H9 (cell line): Measurements from ENCODE around the gene KIAA1328. TPM values are rescaled to one million over a fixed set of nuclear protein-coding genes. Genes with fewer than 3 reads are reported as not detected.

Source experiments
- DNase-seq: peaks from one replicate; pipeline ENCODE4 v3.0.0-alpha.2; 2017
- H2AFZ ChIP-seq: one replicate; pipeline ENCODE4 v1.6.1; 2013; ENCODE audit warnings: mild to moderate bottlenecking, low read length, control low read depth, moderate library complexity
- H2AK5ac ChIP-seq: 2 replicates; pipeline ENCODE4 v1.6.1; 2013; ENCODE audit warnings: low read length, control low read depth, mixed read lengths; ENCODE audit not compliant: insufficient read length
- H2BK120ac ChIP-seq: one replicate; pipeline ENCODE4 v1.6.1; 2013; ENCODE audit warnings: low read depth, mild to moderate bottlenecking, low read length, control low read depth, inconsistent platforms; ENCODE audit not compliant: poor library complexity, severe bottlenecking
- H2BK12ac ChIP-seq: 2 replicates; pipeline ENCODE4 v1.6.1; 2013; ENCODE audit warnings: low read length, control low read depth, mixed read lengths, low read depth; ENCODE audit not compliant: insufficient read length
- H2BK15ac ChIP-seq: 2 replicates; pipeline ENCODE4 v1.6.1; 2013; ENCODE audit warnings: low read depth, low read length, control low read depth
- H2BK20ac ChIP-seq: one replicate; pipeline ENCODE4 v1.6.1; 2013; ENCODE audit warnings: low read depth, mild to moderate bottlenecking, low read length, control low read depth, inconsistent platforms; ENCODE audit not compliant: poor library complexity, severe bottlenecking
- H2BK5ac ChIP-seq: 2 replicates; pipeline ENCODE4 v1.6.1; 2013; ENCODE audit warnings: low read length, control low read depth, mixed read lengths; ENCODE audit not compliant: insufficient read length
- H3K14ac ChIP-seq: 2 replicates; pipeline ENCODE4 v1.6.1; 2013; ENCODE audit warnings: low read length, control low read depth; ENCODE audit not compliant: insufficient read depth
- H3K18ac ChIP-seq: 2 replicates; pipeline ENCODE4 v1.6.1; 2013; ENCODE audit warnings: low read depth, mild to moderate bottlenecking, mixed read lengths, low read length, control low read depth; ENCODE audit not compliant: insufficient read length
- H3K23ac ChIP-seq: 2 replicates; pipeline ENCODE4 v1.6.1; 2013; ENCODE audit warnings: low read length, control low read depth, mixed read lengths, low read depth; ENCODE audit not compliant: insufficient read length
- H3K23me2 ChIP-seq: 2 replicates; pipeline ENCODE4 v1.6.1; 2013; ENCODE audit warnings: low read depth, mild to moderate bottlenecking, mixed read lengths, low read length, control low read depth; ENCODE audit not compliant: insufficient read length, poor library complexity, severe bottlenecking
- H3K27ac ChIP-seq: 2 replicates; pipeline ENCODE4 v1.5.1; 2013; ENCODE audit warnings: low read length, control low read depth, mixed read lengths, low read depth; ENCODE audit not compliant: insufficient read length
- H3K27me3 ChIP-seq: 2 replicates; pipeline ENCODE4 v1.6.1; 2013; ENCODE audit warnings: low read length, control low read depth, inconsistent platforms; ENCODE audit not compliant: insufficient read depth
- H3K4ac ChIP-seq: 2 replicates; pipeline ENCODE4 v1.6.1; 2013; ENCODE audit warnings: low read depth, mild to moderate bottlenecking, control low read depth, inconsistent platforms, low read length, moderate library complexity
- H3K4me1 ChIP-seq: 2 replicates; pipeline ENCODE4 v1.6.1; 2013; ENCODE audit warnings: low read length, control low read depth, inconsistent platforms; ENCODE audit not compliant: insufficient read depth
- H3K4me2 ChIP-seq: 2 replicates; pipeline ENCODE4 v1.6.1; 2013; ENCODE audit warnings: low read length, control low read depth, mixed read lengths; ENCODE audit not compliant: insufficient read length, insufficient read depth
- H3K56ac ChIP-seq: 2 replicates; pipeline ENCODE4 v1.6.1; 2013; ENCODE audit warnings: low read depth, mild to moderate bottlenecking, mixed read lengths, low read length, control low read depth; ENCODE audit not compliant: insufficient read length
- H3K79me1 ChIP-seq: 2 replicates; pipeline ENCODE4 v1.6.1; 2013; ENCODE audit warnings: low read depth, mild to moderate bottlenecking, moderate library complexity, low read length, control low read depth, inconsistent platforms; ENCODE audit not compliant: insufficient read depth, poor library complexity, severe bottlenecking
- H3K79me2 ChIP-seq: 2 replicates; pipeline ENCODE4 v1.6.1; 2013; ENCODE audit warnings: low read length, control low read depth, inconsistent platforms; ENCODE audit not compliant: insufficient read depth
- H3K9ac ChIP-seq: 2 replicates; pipeline ENCODE4 v1.6.1; 2013; ENCODE audit warnings: low read length, control low read depth, mixed read lengths; ENCODE audit not compliant: insufficient read length; ENCODE audit errors: extremely low read depth
- H3K9me3 ChIP-seq: one replicate; pipeline ENCODE4 v1.6.1; 2013; ENCODE audit warnings: low read depth, low read length, inconsistent platforms; ENCODE audit not compliant: control insufficient read depth
- H3T11ph ChIP-seq: one replicate; pipeline ENCODE4 v1.6.1; 2013; ENCODE audit warnings: mild to moderate bottlenecking, low read length, control low read depth, inconsistent platforms
- H4K20me1 ChIP-seq: one replicate; pipeline ENCODE4 v1.6.1; 2013; ENCODE audit not compliant: control insufficient read depth, insufficient read length, insufficient read depth
- H4K5ac ChIP-seq: 2 replicates; pipeline ENCODE4 v1.6.1; 2013; ENCODE audit warnings: low read depth, mild to moderate bottlenecking, mixed read lengths, low read length, control low read depth; ENCODE audit not compliant: insufficient read length
- H4K8ac ChIP-seq: replicated peaks from 2 replicates; pipeline ENCODE4 v1.6.1; 2013; ENCODE audit warnings: low read length, control low read depth, mixed read lengths, low read depth; ENCODE audit not compliant: insufficient read length
- H4K91ac ChIP-seq: 2 replicates; pipeline ENCODE4 v1.6.1; 2013; ENCODE audit warnings: low read depth, mild to moderate bottlenecking, moderate library complexity, mixed read lengths, low read length, control low read depth; ENCODE audit not compliant: insufficient read length
- H3K27ac Mint-ChIP-seq, 3 experiments: 2 replicates in 2 of 3; 3 replicates in 1 of 3; pipeline ENCODE4 v1.8.0; 2020 to 2021; ENCODE audit warnings: mixed read lengths in 3 of 3, mild to moderate bottlenecking in 1 of 3, moderate library complexity in 1 of 3
- H3K27me3 Mint-ChIP-seq: 2 replicates; pipeline ENCODE4 v1.8.0; 2021; ENCODE audit warnings: low read depth, mild to moderate bottlenecking, moderate library complexity, mixed read lengths
- H3K36me3 Mint-ChIP-seq, 3 experiments: 2 replicates in 2 of 3; 3 replicates in 1 of 3; pipeline ENCODE4 v1.8.0; 2020 to 2021; ENCODE audit warnings: low read depth in 3 of 3, mixed read lengths in 3 of 3; ENCODE audit not compliant: insufficient read depth in 1 of 3
- H3K4me1 Mint-ChIP-seq, 2 experiments: 2 replicates each; pipeline ENCODE4 v1.8.0; 2020; ENCODE audit warnings: mixed read lengths in 2 of 2
- H3K4me3 Mint-ChIP-seq, 2 experiments: 2 replicates in 1 of 2; 3 replicates in 1 of 2; pipeline ENCODE4 v1.8.0; 2020 to 2021; ENCODE audit warnings: mild to moderate bottlenecking in 2 of 2, mixed read lengths in 2 of 2, moderate library complexity in 1 of 2
- H3K9me3 Mint-ChIP-seq, 2 experiments: 2 replicates in 1 of 2; 3 replicates in 1 of 2; pipeline ENCODE4 v1.8.0; 2020; ENCODE audit warnings: mild to moderate bottlenecking in 2 of 2, mixed read lengths in 2 of 2, moderate library complexity in 1 of 2
- CTCF ChIP-seq: fragments of 200-600 bp; sonication (generic); conservative IDR thresholded peaks from 3 replicates; pipeline ENCODE4 v1.8.0; 2021; ENCODE audit warnings: antibody characterized with exemption, mild to moderate bottlenecking
- WGBS: extraction: QIAGEN DNeasy Blood & Tissue Kit; methylation state at CpG from one replicate; pipeline ENCODE4 v1.1.7; 2013; ENCODE audit warnings: missing lambda C conversion rate, low lambda C conversion rate, mixed read lengths; ENCODE audit not compliant: insufficient read length; ENCODE audit errors: extremely low coverage; 5-methylcytosine and 5-hydroxymethylcytosine counted together
- total RNA-seq: library from RNA; stranded (reverse); gene quantifications from 2 replicates; pipeline ENCODE4 v1.2.1, GENCODE V29; 2021

The KIAA1328 gene
- total RNA-seq, 1 experiment from 2014 or later = 4.9 TPM

DNA sequence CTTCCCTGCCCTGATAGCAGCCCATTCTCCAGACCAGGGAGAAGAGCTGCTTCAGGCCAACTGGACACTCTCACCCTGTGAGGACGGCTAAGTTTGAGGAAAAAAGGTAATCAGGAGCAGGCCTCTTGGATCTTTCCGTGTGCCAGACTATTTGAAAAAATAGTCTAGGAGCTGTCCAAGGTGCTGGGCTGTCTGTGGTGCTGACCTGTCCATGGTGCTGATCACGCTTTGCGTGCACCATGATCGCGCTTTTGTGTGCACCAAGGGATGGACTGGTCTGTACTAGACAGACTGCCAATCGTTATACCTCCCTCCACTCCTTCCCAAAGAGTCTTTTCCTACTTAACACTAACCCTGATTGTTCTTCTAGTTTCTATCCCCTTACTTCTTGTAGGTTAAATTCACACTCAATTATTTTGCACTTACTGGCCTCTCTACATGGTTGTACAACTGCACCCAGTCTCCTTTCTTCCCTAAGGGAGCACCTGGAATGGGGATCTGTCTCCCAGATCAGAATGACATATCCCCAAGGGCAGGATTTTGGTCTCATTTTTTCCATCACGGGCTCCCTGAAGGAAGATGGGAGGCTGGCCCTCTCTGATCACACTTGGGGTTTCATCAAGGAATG lies 441.2 kb downstream of the KIAA1328 start:
- no peak overlapping the region for H4K8ac ChIP-seq
- H3K9me3 ChIP-seq = no peaks in the 10 kb centered on the region
- H4K91ac ChIP-seq = no peak overlapping the region
- H3K27ac ChIP-seq = no peak overlapping the region
- WGBS = no CpG with 5 or more reads among the region's 8 CpGs
- no peak overlapping the region for H2BK15ac ChIP-seq
- H2BK120ac ChIP-seq = no peak overlapping the region
- H2BK20ac ChIP-seq = no peak overlapping the region
- Mint-ChIP-seq H3K27me3 (peaks cover 37% of the 10 kb centered on the region), H3K9me3 (peaks cover 0 to 3% of the 10 kb centered on the region in 2 experiments; a peak in 2 of 5 replicates), H3K27ac (no peak overlapping the region), H3K36me3 (no peaks in the 10 kb centered on the region), H3K4me3 (no peak overlapping the region), H3K4me1 (no peaks in the 10 kb centered on the region)
- no peak overlapping the region for H3K56ac ChIP-seq
- H3K79me2 ChIP-seq = no peaks in the 10 kb centered on the region
- no peak overlapping the region for H3K14ac ChIP-seq
- H2AFZ ChIP-seq = no peak overlapping the region
- no peak overlapping the region for H3K4me2 ChIP-seq
- H2AK5ac ChIP-seq = no peak overlapping the region
- no peak overlapping the region for H4K5ac ChIP-seq
- no peak overlapping the region for H3K9ac ChIP-seq
- H2BK5ac ChIP-seq = no peak overlapping the region
- no peak overlapping the region for H3K23ac ChIP-seq
- no peaks in the 10 kb centered on the region for H3K27me3 ChIP-seq
- no peak overlapping the region for H3K18ac ChIP-seq
- no peaks in the 10 kb centered on the region for H3K79me1 ChIP-seq
- H4K20me1 ChIP-seq = no peaks in the 10 kb centered on the region
- H3K4ac ChIP-seq = no peak overlapping the region
- H2BK12ac ChIP-seq = no peak overlapping the region
- no peak overlapping the region for H3T11ph ChIP-seq
- TF ChIP-seq CTCF = no peak
- no peaks in the 10 kb centered on the region for H3K23me2 ChIP-seq
- no peak for DNase-seq
- H3K4me1 ChIP-seq = no peaks in the 10 kb centered on the region
